PFSK-1 (cell line): ENCODE data around the gene ZNF408.

Source experiments
- FOXP2 ChIP-seq: optimal IDR thresholded peaks from 2 replicates; pipeline ENCODE3; 2011; ENCODE audit warnings: borderline replicate concordance, control low read depth, inconsistent platforms; ENCODE audit not compliant: insufficient read depth; ENCODE audit errors: extremely low read length, extremely low read depth
- POLR2AphosphoS5 ChIP-seq: IDR thresholded peaks from 2 replicates; pipeline ENCODE4 v1.6.1; 2012; ENCODE audit warnings: low read depth, mild to moderate bottlenecking, control low read depth, low read length, moderate library complexity
- REST ChIP-seq, 2 experiments: IDR thresholded peaks; 2 replicates each; pipeline versions ENCODE4 v1.6.1 to v1.8.0; 2011 to 2012; ENCODE audit warnings: low read depth in 2 of 2, low read length in 2 of 2, control low read depth in 1 of 2, inconsistent platforms in 1 of 2, mild to moderate bottlenecking in 1 of 2, moderate library complexity in 1 of 2; ENCODE audit not compliant: insufficient read depth in 1 of 2
- SIN3A ChIP-seq: IDR thresholded peaks from 2 replicates; pipeline ENCODE4 v1.6.1; 2012; ENCODE audit warnings: mild to moderate bottlenecking, low read length, moderate library complexity, borderline replicate concordance; ENCODE audit not compliant: insufficient read depth
- TAF1 ChIP-seq: IDR thresholded peaks from 2 replicates; pipeline ENCODE4 v1.6.1; 2012; ENCODE audit warnings: low read length, control low read depth, borderline replicate concordance; ENCODE audit not compliant: insufficient read depth

ZNF408 gene

GRCh38 chr11:46665356-46665755 lies 35.5 kb upstream of the ZNF408 start:
- TF ChIP-seq REST (IDR thresholded peaks at IDR 0.05; ENCODE audit: insufficient read depth in 1 of 2, low read depth in 2 of 2, low read length in 2 of 2), result no peak

GRCh38 chr11:46666516-46666915 lies 34.3 kb upstream of the ZNF408 start:
- no peak for TF ChIP-seq SIN3A
- no peak for TF ChIP-seq REST (IDR thresholded peaks at IDR 0.05; ENCODE audit: insufficient read depth in 1 of 2, low read depth in 2 of 2, low read length in 2 of 2)
- TF ChIP-seq TAF1, result no peak

- no peak for TF ChIP-seq SIN3A
- no peak for TF ChIP-seq FOXP2
- TF ChIP-seq TAF1, result no peak
- no peak for TF ChIP-seq POLR2AphosphoS5
- no peak for TF ChIP-seq REST (IDR thresholded peaks at IDR 0.05; ENCODE audit: insufficient read depth in 1 of 2, low read depth in 2 of 2, low read length in 2 of 2)
Observed at GRCh38 chr11:46667043-46667481, 33.8 kb upstream of the ZNF408 start.

- TF ChIP-seq REST (IDR thresholded peaks at IDR 0.05; ENCODE audit: insufficient read depth in 1 of 2, low read depth in 2 of 2, low read length in 2 of 2) (no peak), FOXP2 (no peak), POLR2AphosphoS5 (no peak), TAF1 (no peak), SIN3A (no peak)
Observed at GRCh38 chr11:46668480-46669085, 32.2 kb upstream of the ZNF408 start.

- TF ChIP-seq TAF1 (no peak), SIN3A (no peak)
Observed at GRCh38 chr11:46669711-46670139, 31.1 kb upstream of the ZNF408 start.

- TF ChIP-seq TAF1, result no peak
- no peak for TF ChIP-seq POLR2AphosphoS5
- TF ChIP-seq REST (IDR thresholded peaks at IDR 0.05; ENCODE audit: insufficient read depth in 1 of 2, low read depth in 2 of 2, low read length in 2 of 2), result no peak
- no peak for TF ChIP-seq SIN3A
- TF ChIP-seq FOXP2, result no peak
Observed at GRCh38 chr11:46671958-46672315, 28.9 kb upstream of the ZNF408 start.
